ENCODE data around the gene PCCA.

GRCh38 chr13:100356889-100357288 is 268.0 kb downstream of the PCCA start:
- TF ChIP-seq EP300 (IDR thresholded peaks at IDR 0.05) (no peak), CTCF (IDR thresholded peaks at IDR 0.05) (no peak), POLR2A (IDR thresholded peaks at IDR 0.05) (no peak), POLR2AphosphoS5 (IDR thresholded peaks at IDR 0.05) (no peak)

All from suprapubic skin (tissue), 4 donors.